Hepatocyte (in vitro differentiated cells): Measurements from ENCODE around the gene RIPK1. TPM values are rescaled to one million over a fixed set of nuclear protein-coding genes. Genes with fewer than 3 reads are reported as not detected.
"Not testable (repeated sequence)": the region's sequence is repeated elsewhere in the genome, so short reads cannot be mapped to it uniquely, and the experiment has no call there.

Source experiments
- DNase-seq: peaks from one replicate; pipeline ENCODE4 v3.0.0-alpha.2; 2016; ENCODE audit warnings: low spot score
- H2AFZ ChIP-seq: fragments of 200-600 bp; sonication (generic); 2 replicates; pipeline ENCODE4 v1.6.0; 2016; ENCODE audit warnings: antibody characterized with exemption, mild to moderate bottlenecking
- H3K27ac ChIP-seq: fragments of 200-600 bp; sonication (generic); 2 replicates; pipeline ENCODE4 v1.5.1; 2016; ENCODE audit warnings: mild to moderate bottlenecking
- H3K27me3 ChIP-seq: fragments of 200-600 bp; sonication (generic); 2 replicates; pipeline ENCODE4 v1.6.1; 2016
- H3K36me3 ChIP-seq: fragments of 200-600 bp; sonication (generic); replicated peaks from 2 replicates; pipeline ENCODE4 v1.5.1; 2016; ENCODE audit warnings: low read depth; ENCODE audit not compliant: insufficient read depth
- H3K4me1 ChIP-seq: fragments of 200-600 bp; sonication (generic); 2 replicates; pipeline ENCODE4 v1.5.1; 2016; ENCODE audit warnings: mild to moderate bottlenecking, moderate library complexity; ENCODE audit not compliant: insufficient read depth
- H3K4me2 ChIP-seq: fragments of 200-600 bp; sonication (generic); 2 replicates; pipeline ENCODE4 v1.6.0; 2016
- H3K4me3 ChIP-seq: fragments of 200-600 bp; sonication (generic); 2 replicates; pipeline ENCODE4 v1.5.1; 2016; ENCODE audit warnings: mild to moderate bottlenecking
- H3K79me2 ChIP-seq: fragments of 200-600 bp; sonication (generic); 2 replicates; pipeline ENCODE4 v1.6.0; 2017; ENCODE audit warnings: mild to moderate bottlenecking
- H3K9me2 ChIP-seq: fragments of 200-600 bp; sonication (generic); replicated peaks from 2 replicates; pipeline ENCODE4 v1.6.0; 2017; ENCODE audit warnings: mild to moderate bottlenecking; ENCODE audit not compliant: insufficient read depth
- H3K9me3 ChIP-seq: fragments of 200-600 bp; sonication (generic); 2 replicates; pipeline ENCODE4 v1.5.1; 2016; ENCODE audit warnings: low read depth, mild to moderate bottlenecking
- H4K20me1 ChIP-seq: fragments of 200-600 bp; sonication (generic); 2 replicates; pipeline ENCODE4 v1.6.0; 2016; ENCODE audit warnings: mild to moderate bottlenecking; ENCODE audit not compliant: insufficient read depth, poor library complexity, severe bottlenecking
- EZH2 ChIP-seq: fragments of 200-600 bp; sonication (generic); IDR thresholded peaks from 2 replicates; pipeline ENCODE4 v1.6.1; 2016; ENCODE audit warnings: antibody characterized with exemption, mild to moderate bottlenecking, borderline replicate concordance
- EZH2phosphoT487 ChIP-seq: fragments of 200-600 bp; sonication (generic); IDR thresholded peaks from one replicate; pipeline ENCODE4 v1.6.1; 2018; ENCODE audit warnings: antibody characterized with exemption, mild to moderate bottlenecking, low read depth, moderate library complexity; ENCODE audit not compliant: unreplicated experiment, severe bottlenecking
- WGBS: methylation state at CpG from one replicate; pipeline ENCODE4 v1.1.6; 2016; ENCODE audit warnings: low lambda C conversion rate; ENCODE audit errors: missing lambda C conversion rate; 5-methylcytosine and 5-hydroxymethylcytosine counted together
- polyA plus RNA-seq: library from polyadenylated mRNA; unstranded; fragments of >200 nt; fragmentation: Nextera tagmentation; extraction: Ambion mirVana; gene quantifications from 2 replicates; pipeline ENCODE4 v1.2.1, GENCODE V29; 2016
- total RNA-seq: library from RNA; depleted of rRNA; stranded (reverse); fragments of >200 nt; gene quantifications from 2 replicates; pipeline ENCODE4 v1.2.3, GENCODE V29; 2014
- TF ChIP-seq, protein P1 (sequence below): fragments of 200-600 bp; sonication (generic); IDR thresholded peaks from 2 replicates; pipeline ENCODE4 v1.5.1; 2016; ENCODE audit warnings: antibody characterized with exemption, mild to moderate bottlenecking; ENCODE audit not compliant: poor library complexity

Gene RIPK1
- total and polyA plus RNA-seq, 2 experiments from 2014 or later, result 14.6 to 16.2 TPM

DNA sequence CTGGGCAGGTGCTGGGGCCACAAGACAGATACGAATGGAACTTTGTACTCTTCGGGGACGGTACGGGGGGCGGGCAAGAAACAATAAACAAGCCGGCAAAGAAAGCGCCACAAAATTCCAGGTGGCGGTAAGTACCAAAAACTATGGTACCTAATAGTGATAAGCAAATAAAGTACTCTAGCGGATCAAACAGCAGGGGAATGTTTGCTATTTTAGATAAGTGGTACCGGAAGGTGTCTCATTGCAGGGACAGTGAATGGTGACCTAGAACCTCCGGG, 15.1 kb upstream of the RIPK1 start:
- Histone ChIP-seq H3K4me1 (peaks cover 4% of the 10 kb centered on the region), H3K9me2 (no peaks in the 10 kb centered on the region), H3K4me2 (peak overlapping the region; percentile 80), H3K4me3 (no peak overlapping the region), H3K36me3 (no peaks in the 10 kb centered on the region), H3K9me3 (no peaks in the 10 kb centered on the region), H4K20me1 (no peaks in the 10 kb centered on the region), H2AFZ (peak overlapping the region; percentile 65), H3K79me2 (no peaks in the 10 kb centered on the region), H3K27me3 (peaks cover 3% of the 10 kb centered on the region), H3K27ac (peak overlapping the region; percentile 53)
- DNase-seq, result no peak
- WGBS, result 49% methylated on average over 11 of the region's 11 CpGs
- no peak for TF ChIP-seq EZH2
- no peak for TF ChIP-seq EZH2phosphoT487
- TF ChIP-seq, protein P1, sequence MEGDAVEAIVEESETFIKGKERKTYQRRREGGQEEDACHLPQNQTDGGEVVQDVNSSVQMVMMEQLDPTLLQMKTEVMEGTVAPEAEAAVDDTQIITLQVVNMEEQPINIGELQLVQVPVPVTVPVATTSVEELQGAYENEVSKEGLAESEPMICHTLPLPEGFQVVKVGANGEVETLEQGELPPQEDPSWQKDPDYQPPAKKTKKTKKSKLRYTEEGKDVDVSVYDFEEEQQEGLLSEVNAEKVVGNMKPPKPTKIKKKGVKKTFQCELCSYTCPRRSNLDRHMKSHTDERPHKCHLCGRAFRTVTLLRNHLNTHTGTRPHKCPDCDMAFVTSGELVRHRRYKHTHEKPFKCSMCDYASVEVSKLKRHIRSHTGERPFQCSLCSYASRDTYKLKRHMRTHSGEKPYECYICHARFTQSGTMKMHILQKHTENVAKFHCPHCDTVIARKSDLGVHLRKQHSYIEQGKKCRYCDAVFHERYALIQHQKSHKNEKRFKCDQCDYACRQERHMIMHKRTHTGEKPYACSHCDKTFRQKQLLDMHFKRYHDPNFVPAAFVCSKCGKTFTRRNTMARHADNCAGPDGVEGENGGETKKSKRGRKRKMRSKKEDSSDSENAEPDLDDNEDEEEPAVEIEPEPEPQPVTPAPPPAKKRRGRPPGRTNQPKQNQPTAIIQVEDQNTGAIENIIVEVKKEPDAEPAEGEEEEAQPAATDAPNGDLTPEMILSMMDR, result no peak

DNA sequence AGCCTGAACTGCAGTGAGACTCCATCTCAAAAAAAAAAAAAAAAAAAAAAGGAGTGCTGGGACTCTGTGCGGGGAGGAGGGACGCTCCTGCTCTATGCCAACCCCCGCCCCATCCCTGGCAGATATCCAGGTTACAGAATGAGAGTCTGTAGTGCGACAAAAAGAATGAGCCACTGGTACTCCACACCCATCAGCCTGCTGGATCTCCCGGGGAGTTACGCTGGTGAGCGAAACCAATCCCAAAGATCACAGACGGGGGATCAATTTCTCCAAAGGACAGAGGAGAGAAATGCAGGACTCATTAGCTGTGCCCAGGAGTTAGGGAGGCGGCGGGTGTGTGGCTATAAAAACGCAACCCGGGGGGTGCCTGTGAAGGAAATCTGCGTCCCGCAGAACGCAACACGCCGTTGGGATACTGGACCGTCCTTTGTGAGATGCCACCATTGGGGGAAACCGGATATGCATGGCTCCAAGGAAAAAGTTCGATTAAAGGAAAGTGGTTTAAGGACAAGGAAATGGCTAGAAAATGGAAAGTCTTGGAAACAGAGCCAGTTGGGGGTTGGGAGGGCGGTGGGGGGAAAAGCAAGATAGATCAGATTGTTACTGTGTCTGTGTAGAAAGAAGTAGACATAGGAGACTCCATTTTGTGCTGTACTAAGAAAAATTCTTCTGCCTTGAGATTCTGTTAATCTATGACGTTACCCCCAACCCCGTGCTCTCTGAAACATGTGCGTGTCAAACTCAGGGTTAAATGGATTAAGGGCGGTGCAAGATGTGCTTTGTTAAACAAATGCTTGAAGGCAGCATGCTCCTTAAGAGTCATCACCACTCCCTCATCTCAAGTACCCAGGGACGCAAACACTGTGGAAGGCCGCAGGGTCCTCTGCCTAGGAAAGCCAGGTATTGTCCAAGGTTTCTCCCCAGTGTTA, 13.8 kb upstream of the RIPK1 start:
- peak overlapping the region; percentile 80 for H3K4me2 ChIP-seq
- peak overlapping the region; percentile 59 for H3K27ac ChIP-seq
- DNase-seq, result peak; percentile 51
- peak overlapping the region; percentile 65 for H2AFZ ChIP-seq
- not testable (repeated sequence) for H3K4me1 ChIP-seq, H3K4me3 ChIP-seq, H3K9me3 ChIP-seq, H3K9me2 ChIP-seq, H3K79me2 ChIP-seq, H3K36me3 ChIP-seq, H3K27me3 ChIP-seq, H4K20me1 ChIP-seq
- WGBS, result 19% methylated on average over 27 of the region's 27 CpGs

DNA sequence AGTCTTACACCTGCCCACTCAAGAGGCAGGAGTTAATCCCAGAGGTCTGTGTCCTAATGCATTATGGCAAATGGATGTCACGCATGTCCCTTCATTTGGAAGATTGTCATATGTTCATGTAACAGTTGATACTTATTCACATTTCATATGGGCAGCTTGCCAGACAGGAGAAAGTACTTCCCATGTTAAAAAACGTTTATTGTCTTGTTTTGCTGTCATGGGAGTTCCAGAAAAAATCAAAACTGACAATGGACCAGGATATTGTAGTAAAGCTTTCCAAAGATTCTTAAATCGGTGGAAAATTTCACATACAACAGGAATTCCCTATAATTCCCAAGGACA, 13.2 kb upstream of the RIPK1 start:
- not testable (repeated sequence) for H3K9me3 ChIP-seq, H3K27me3 ChIP-seq, H3K36me3 ChIP-seq, H3K4me2 ChIP-seq, H3K79me2 ChIP-seq, DNase-seq, H3K4me1 ChIP-seq, H2AFZ ChIP-seq, H3K9me2 ChIP-seq, H4K20me1 ChIP-seq, H3K4me3 ChIP-seq
- H3K27ac ChIP-seq, result peak overlapping the region; percentile 4
- WGBS, result 58% methylated on average over 3 of the region's 3 CpGs

DNA sequence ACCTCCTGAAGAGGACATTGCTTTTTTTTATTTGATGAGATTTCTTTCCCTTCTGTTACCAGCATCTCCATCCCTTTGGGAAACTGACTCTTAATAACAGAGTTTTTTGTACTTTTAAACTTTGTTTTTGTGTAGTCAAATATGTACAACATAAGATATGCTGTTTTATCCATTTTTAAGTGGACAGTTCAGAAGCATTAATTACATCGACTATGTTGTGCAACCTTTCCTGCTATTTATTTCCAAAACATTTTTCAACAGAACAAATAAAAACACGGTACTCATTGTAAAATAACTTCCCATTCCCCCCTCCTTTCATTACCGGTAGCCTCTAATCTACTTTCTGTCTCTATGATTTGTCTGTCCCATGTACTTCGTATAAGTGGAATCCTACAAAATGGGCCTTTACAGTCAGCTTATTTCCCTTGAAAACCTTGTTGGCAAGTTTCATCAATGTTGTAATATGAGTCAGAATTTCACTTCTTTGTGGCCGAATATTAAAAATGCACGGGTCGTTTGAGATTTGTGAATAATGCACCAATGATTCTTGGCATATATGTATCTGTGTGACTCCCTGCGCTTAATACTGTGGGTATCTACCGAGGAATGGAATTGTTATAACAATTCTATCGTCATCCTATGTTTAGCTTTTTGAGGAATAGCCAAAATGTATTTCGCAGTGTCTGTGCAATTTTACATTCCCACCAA, 11.1 kb upstream of the RIPK1 start:
- no peaks in the 10 kb centered on the region for H3K9me3 ChIP-seq
- H3K27me3 ChIP-seq, result peaks cover 6% of the 10 kb centered on the region
- WGBS, result 92% methylated on average over 11 of the region's 11 CpGs
- H3K79me2 ChIP-seq, result no peaks in the 10 kb centered on the region
- DNase-seq, result no peak
- H3K4me1 ChIP-seq, result peaks cover 4% of the 10 kb centered on the region
- no peak overlapping the region for H2AFZ ChIP-seq
- H3K4me3 ChIP-seq, result no peak overlapping the region
- H4K20me1 ChIP-seq, result no peaks in the 10 kb centered on the region
- TF ChIP-seq, protein P1, result no peak
- TF ChIP-seq EZH2phosphoT487, result no peak
- TF ChIP-seq EZH2, result no peak
- no peak overlapping the region for H3K4me2 ChIP-seq
- H3K36me3 ChIP-seq, result no peaks in the 10 kb centered on the region
- H3K9me2 ChIP-seq, result no peaks in the 10 kb centered on the region
- no peak overlapping the region for H3K27ac ChIP-seq
